K562 (cell line): ENCODE measurements around the gene UBALD2. TPM values are rescaled to one million over a fixed set of nuclear protein-coding genes. Genes with fewer than 3 reads are reported as not detected.
A peak's percentile ranks its signal among the peaks of the same experiment; 100 is the strongest.

ENCODE experiments used
- CGGBP1 ChIP-seq: fragments of 250-450 bp; sonication (Bioruptor Pico); IDR thresholded peaks from 2 replicates; pipeline ENCODE4 v1.9.0; 2021; ENCODE audit warnings: mild to moderate bottlenecking
- CLOCK ChIP-seq: fragments of 250-450 bp; sonication (Bioruptor Pico); IDR thresholded peaks from 2 replicates; pipeline ENCODE4 v1.4.0; 2020; ENCODE audit warnings: mild to moderate bottlenecking, moderate library complexity, borderline replicate concordance
- CREB3 ChIP-seq: fragments of 450-650 bp; conservative IDR thresholded peaks from 2 replicates; pipeline ENCODE4 v1.6.1; 2016; ENCODE audit warnings: missing genetic modification characterization, low read depth, mild to moderate bottlenecking, missing compliant biosample characterization, moderate library complexity
- EHMT2 ChIP-seq: fragments of 450-650 bp; IDR thresholded peaks from 2 replicates; pipeline ENCODE4 v1.6.1; 2018; ENCODE audit warnings: antibody characterized with exemption
- HSF4 ChIP-seq: fragments of 250-450 bp; sonication (Bioruptor Pico); IDR thresholded peaks from 2 replicates; pipeline ENCODE4 v2.1.2; 2022; ENCODE audit warnings: mild to moderate bottlenecking, moderate library complexity, borderline replicate concordance
- JUND ChIP-seq, 2 experiments: IDR thresholded peaks; 2 replicates in 1 of 2; 3 replicates in 1 of 2; pipeline ENCODE4 v1.6.1; 2011; ENCODE audit warnings: borderline replicate concordance in 2 of 2, low read depth in 2 of 2, low read length in 2 of 2, improper control_type of control experiment in 1 of 2, missing biosample characterization in 1 of 2, missing genetic modification characterization in 1 of 2, missing genetic modification reagents in 1 of 2
- MAX ChIP-seq: sonication (generic); formaldehyde crosslinking; IDR thresholded peaks from 2 replicates; pipeline ENCODE4 v1.9.0; 2022; ENCODE audit warnings: mild to moderate bottlenecking, missing genetic modification reagents
- POLR2H ChIP-seq: IDR thresholded peaks from 2 replicates; pipeline ENCODE4 v1.6.1; 2016; ENCODE audit warnings: missing genetic modification characterization, low read depth, mild to moderate bottlenecking, control low read depth, missing compliant biosample characterization, moderate library complexity
- RBFOX2 ChIP-seq: fragments of 200-400 bp; formaldehyde crosslinking; IDR thresholded peaks from 2 replicates; pipeline ENCODE4 v1.6.1; 2017; ENCODE audit warnings: low read depth, mild to moderate bottlenecking, low read length, moderate library complexity
- RREB1 ChIP-seq: fragments of 250-450 bp; sonication (Bioruptor Pico); IDR thresholded peaks from 2 replicates; pipeline ENCODE4 v1.4.0; 2020
- SAFB2 ChIP-seq: fragments of 200-400 bp; formaldehyde crosslinking; IDR thresholded peaks from 2 replicates; pipeline ENCODE4 v1.6.1; 2018; ENCODE audit warnings: borderline replicate concordance, low read length, low read depth, moderate library complexity; ENCODE audit not compliant: severe bottlenecking
- TAF15 ChIP-seq: fragments of 200-400 bp; formaldehyde crosslinking; IDR thresholded peaks from 2 replicates; pipeline ENCODE4 v1.6.1; 2017; ENCODE audit warnings: mild to moderate bottlenecking, low read depth, low read length, moderate library complexity
- ZNF740 ChIP-seq, 3 experiments: fragments of 200-800 bp in 1 of 3; sonication (Bioruptor generic) in 1 of 3; sonication (generic) in 1 of 3; formaldehyde crosslinking in 1 of 3; IDR thresholded peaks; 2 replicates each; pipeline versions ENCODE4 v1.6.1 to v1.8.0; 2016 to 2022; ENCODE audit warnings: mild to moderate bottlenecking in 2 of 3, missing compliant biosample characterization in 2 of 3, missing genetic modification characterization in 2 of 3, missing genetic modification reagents in 1 of 3
- ZNF79 ChIP-seq: fragments of 250-450 bp; sonication (Bioruptor Pico); IDR thresholded peaks from 2 replicates; pipeline ENCODE4 v1.4.0; 2020; ENCODE audit warnings: low read depth, mild to moderate bottlenecking, moderate library complexity
- polyA plus RNA-seq, 8 experiments: library from polyadenylated mRNA; depleted of rRNA in 4 of 8; stranded (reverse) in 5 of 8; unstranded in 3 of 8; fragments of >200 nt; fragmentation: Nextera tagmentation in 2 of 8; fragmentation: Illumina TruSeq in 1 of 8; extraction: Ambion mirVana in 2 of 8; extraction: Trizol in 1 of 8; gene quantifications; 2 replicates each; pipeline versions ENCODE4 v1.2.1 to v1.2.3, GENCODE V29; 2011 to 2014; ENCODE audit warnings: inconsistent platforms in 1 of 8, missing spikeins in 1 of 8
- total RNA-seq, 7 experiments: library from RNA; depleted of rRNA in 6 of 7; stranded (reverse); fragments of >200 nt in 6 of 7; fragmentation: Illumina TruSeq in 2 of 7; extraction: Trizol in 2 of 7; gene quantifications; 2 replicates each; pipeline versions ENCODE4 v1.2.1 to v1.2.3, GENCODE V29; 2011 to 2021; ENCODE audit warnings: low replicate concordance in 1 of 7

UBALD2 gene
- total and polyA plus RNA-seq, 9 of the 15 experiments (the other 6 are each of a cell fraction or from before 2014, with no cell fraction given): 2.3 to 94.1 (median 25.3) TPM

GRCh38 chr17:76265624-76266243 lies 586 bp downstream of the UBALD2 start (continued):
- TF ChIP-seq CLOCK (CRISPR knock-in tag): no peak
- TF ChIP-seq HSF4: no peak
- no peak for TF ChIP-seq JUND (IDR thresholded peaks at IDR 0.05; ENCODE audit: borderline replicate concordance, low read depth, low read length)
- no peak for TF ChIP-seq JUND (tag; IDR thresholded peaks at IDR 0.05; ENCODE audit: borderline replicate concordance, low read depth, low read length)
- no peak for TF ChIP-seq CREB3 (tag)
- no peak for TF ChIP-seq SAFB2
- TF ChIP-seq POLR2H (tag): no peak
- TF ChIP-seq TAF15: no peak
- TF ChIP-seq EHMT2: no peak
- no peak for TF ChIP-seq RREB1 (CRISPR knock-in tag)
- no peak for TF ChIP-seq CGGBP1 (CRISPR knock-in tag)
- no peak for TF ChIP-seq ZNF740 (CRISPR knock-in tag; IDR thresholded peaks at IDR 0.05)
- no peak for TF ChIP-seq ZNF740 (tag; IDR thresholded peaks at IDR 0.05)
- TF ChIP-seq ZNF79 (CRISPR knock-in tag): no peak
- peak; percentile 64; the same call in 1 of the 2 replicates for TF ChIP-seq MAX (CRISPR knock-in tag)
- TF ChIP-seq RBFOX2: peak; percentile 92
